LNCAP (cell line): ENCODE data around the gene STKLD1.
A peak's percentile ranks its signal among the peaks of the same experiment; 100 is the strongest.

ENCODE experiments used
- CTCF ChIP-seq: fragments of 450-650 bp; IDR thresholded peaks from 2 replicates; pipeline ENCODE4 v1.5.1; 2017; ENCODE audit warnings: mild to moderate bottlenecking

STKLD1 gene

GRCh38 chr9:133347985-133348717 is 28.0 kb upstream of the STKLD1 start, which contains the start of the genes MED22 and RPL7A:
MED22 (minus strand) TSS chr9:133348131; CDS start chr9:133346662, 1,469 bp downstream.
RPL7A (plus strand) TSS chr9:133348218; CDS start chr9:133348244, 26 bp downstream.
- TF ChIP-seq CTCF: no peak

GRCh38 chr9:133348718-133349573 is 27.2 kb upstream of the STKLD1 start:
- no peak for TF ChIP-seq CTCF

- no peak for TF ChIP-seq CTCF
These were observed 26.1 kb upstream of the STKLD1 start for GRCh38 chr9:133349965-133350616.

GRCh38 chr9:133351526-133351907 is 24.6 kb upstream of the STKLD1 start:
- TF ChIP-seq CTCF: no peak

GRCh38 chr9:133351908-133352634 is 24.1 kb upstream of the STKLD1 start:
- TF ChIP-seq CTCF: peak; percentile 72

GRCh38 chr9:133352635-133353340 is 23.4 kb upstream of the STKLD1 start:
- no peak for TF ChIP-seq CTCF
